ENCODE results near the gene PUM1. TPM values are rescaled to one million over a fixed set of nuclear protein-coding genes. Genes with fewer than 3 reads are reported as not detected.

Gene PUM1
- total and polyA plus RNA-seq, 2 donors: 35.4 to 36.3 TPM

GRCh38 chr1:31007462-31007991 lies 58.0 kb downstream of the PUM1 start:
- H3K4me1 ChIP-seq (ENCODE audit: control insufficient read depth in 2 of 2, insufficient read depth in 2 of 2, low read length in 2 of 2): peaks cover 0 to 4% of the 10 kb centered on the region in 2 donors
- no peak overlapping the region for H3K4me3 ChIP-seq (ENCODE audit: low read length in 2 of 2)
- H3K27me3 ChIP-seq (ENCODE audit: control insufficient read depth in 2 of 2, insufficient read depth in 1 of 2, low read length in 1 of 2): no peaks in the 10 kb centered on the region
- 91% methylated on average over 2 of the region's 2 CpGs for WGBS
- peaks cover 36 to 40% of the 10 kb centered on the region in 2 donors for H3K36me3 ChIP-seq (ENCODE audit: control insufficient read depth in 2 of 2, insufficient read depth in 2 of 2, low read length in 1 of 2)
- H3K27ac ChIP-seq (ENCODE audit: low read depth in 1 of 2, low read length in 1 of 2): no peak overlapping the region
- no peaks in the 10 kb centered on the region for H3K9me3 ChIP-seq (ENCODE audit: control insufficient read depth in 2 of 2, insufficient read depth in 1 of 2, low read length in 1 of 2)
- DNase-seq (ENCODE audit: low read depth in 6 of 9, low spot score in 9 of 9): no peak

- DNase-seq (ENCODE audit: low read depth in 6 of 9, low spot score in 9 of 9): no peak
- WGBS: 95% methylated on average over 2 of the region's 2 CpGs
- Histone ChIP-seq H3K4me3 (ENCODE audit: low read length in 2 of 2) (no peak overlapping the region), H3K4me1 (ENCODE audit: control insufficient read depth in 2 of 2, insufficient read depth in 2 of 2, low read length in 2 of 2) (peaks cover 0 to 4% of the 10 kb centered on the region in 2 donors), H3K9me3 (ENCODE audit: control insufficient read depth in 2 of 2, insufficient read depth in 1 of 2, low read length in 1 of 2) (no peaks in the 10 kb centered on the region), H3K27ac (ENCODE audit: low read depth in 1 of 2, low read length in 1 of 2) (no peak overlapping the region), H3K27me3 (ENCODE audit: control insufficient read depth in 2 of 2, insufficient read depth in 1 of 2, low read length in 1 of 2) (no peaks in the 10 kb centered on the region), H3K36me3 (ENCODE audit: control insufficient read depth in 2 of 2, insufficient read depth in 2 of 2, low read length in 1 of 2) (peaks cover 36 to 48% of the 10 kb centered on the region in 2 donors)
Measured at GRCh38 chr1:31006747-31007146, 58.8 kb downstream of the PUM1 start.

DNA sequence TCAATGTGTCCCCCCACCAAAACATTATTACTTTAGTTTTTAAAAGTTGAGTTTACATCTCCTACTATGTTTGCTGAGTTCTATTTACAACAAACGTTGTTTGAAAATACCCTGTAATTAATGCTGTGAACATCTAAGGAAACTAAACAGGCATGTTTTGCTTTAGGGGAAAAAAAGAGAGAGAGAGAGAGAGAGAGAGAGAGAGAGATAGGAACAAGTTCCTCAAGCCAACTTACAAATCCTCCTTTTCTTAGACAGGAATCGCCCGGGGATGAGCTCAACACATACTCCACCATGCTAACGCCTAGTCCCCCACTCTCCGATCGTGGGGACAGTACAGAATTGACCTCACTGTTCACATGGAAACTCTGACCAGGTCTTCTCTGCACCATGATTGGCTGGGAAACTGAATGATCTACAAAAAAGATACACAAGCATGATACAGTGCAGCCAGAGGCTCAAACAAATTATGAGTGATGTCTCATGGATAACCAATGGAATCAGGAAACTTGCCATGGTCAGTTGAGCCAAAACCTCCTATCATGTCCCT lies 59.8 kb downstream of the PUM1 start:
- Histone ChIP-seq H3K27me3 (ENCODE audit: control insufficient read depth in 2 of 2, insufficient read depth in 1 of 2, low read length in 1 of 2) (no peaks in the 10 kb centered on the region), H3K27ac (ENCODE audit: low read depth in 1 of 2, low read length in 1 of 2) (no peak overlapping the region), H3K4me3 (ENCODE audit: low read length in 2 of 2) (no peak overlapping the region), H3K4me1 (ENCODE audit: control insufficient read depth in 2 of 2, insufficient read depth in 2 of 2, low read length in 2 of 2) (peaks cover 0 to 3% of the 10 kb centered on the region in 2 donors), H3K9me3 (ENCODE audit: control insufficient read depth in 2 of 2, insufficient read depth in 1 of 2, low read length in 1 of 2) (no peaks in the 10 kb centered on the region), H3K36me3 (ENCODE audit: control insufficient read depth in 2 of 2, insufficient read depth in 2 of 2, low read length in 1 of 2) (peaks cover 34 to 51% of the 10 kb centered on the region in 2 donors)
- WGBS: 98% methylated on average over 6 of the region's 6 CpGs
- no peak for DNase-seq (ENCODE audit: low read depth in 6 of 9, low spot score in 9 of 9)

DNA sequence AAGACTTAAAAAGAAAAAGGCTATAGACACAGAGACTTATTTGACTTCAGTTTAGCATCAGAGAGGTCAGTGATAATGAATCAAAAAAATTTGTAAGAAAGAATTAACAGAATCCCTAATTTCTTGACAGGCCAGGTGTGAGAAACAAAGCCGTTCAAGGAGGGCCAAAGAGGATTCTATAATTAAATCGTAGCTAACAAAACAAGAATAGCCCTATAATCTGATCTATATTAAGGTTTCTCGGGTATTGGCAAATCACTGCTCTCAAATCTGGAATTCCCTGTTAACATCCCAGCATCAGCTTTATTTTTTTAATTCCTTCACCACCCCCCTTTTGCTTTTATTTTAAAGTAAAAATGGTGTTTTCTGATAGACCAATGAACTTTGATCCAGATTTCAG lies 60.3 kb downstream of the PUM1 start:
- peaks cover 30 to 56% of the 10 kb centered on the region in 2 donors for H3K36me3 ChIP-seq (ENCODE audit: control insufficient read depth in 2 of 2, insufficient read depth in 2 of 2, low read length in 1 of 2)
- no peak for DNase-seq (ENCODE audit: low read depth in 6 of 9, low spot score in 9 of 9)
- H3K27me3 ChIP-seq (ENCODE audit: control insufficient read depth in 2 of 2, insufficient read depth in 1 of 2, low read length in 1 of 2): no peaks in the 10 kb centered on the region
- no peaks in the 10 kb centered on the region for H3K9me3 ChIP-seq (ENCODE audit: control insufficient read depth in 2 of 2, insufficient read depth in 1 of 2, low read length in 1 of 2)
- H3K4me1 ChIP-seq (ENCODE audit: control insufficient read depth in 2 of 2, insufficient read depth in 2 of 2, low read length in 2 of 2): no peaks in the 10 kb centered on the region
- 96% methylated on average over 3 of the region's 3 CpGs for WGBS
- no peak overlapping the region for H3K27ac ChIP-seq (ENCODE audit: low read depth in 1 of 2, low read length in 1 of 2)
- no peak overlapping the region for H3K4me3 ChIP-seq (ENCODE audit: low read length in 2 of 2)

DNA sequence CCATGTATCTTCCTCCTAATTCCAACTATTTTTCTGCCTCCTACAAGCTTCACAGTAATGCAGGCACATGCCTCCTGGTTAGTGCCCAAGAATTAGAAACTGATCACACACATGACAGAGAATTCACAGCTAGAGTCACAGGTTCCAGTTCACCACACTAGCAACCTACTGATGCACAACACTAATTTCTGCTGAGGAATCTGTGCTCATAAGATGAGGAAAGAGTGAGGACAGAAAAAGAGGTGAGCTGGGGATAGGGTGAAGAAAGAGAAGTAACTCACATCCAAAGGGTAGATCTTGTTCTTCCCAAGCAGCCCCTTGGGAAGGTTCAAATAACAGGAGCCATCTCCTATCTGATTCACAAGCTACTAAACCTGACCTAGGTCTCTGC lies 61.3 kb downstream of the PUM1 start:
- peaks cover 30 to 64% of the 10 kb centered on the region in 2 donors for H3K36me3 ChIP-seq (ENCODE audit: control insufficient read depth in 2 of 2, insufficient read depth in 2 of 2, low read length in 1 of 2)
- no peaks in the 10 kb centered on the region for H3K4me1 ChIP-seq (ENCODE audit: control insufficient read depth in 2 of 2, insufficient read depth in 2 of 2, low read length in 2 of 2)
- H3K27me3 ChIP-seq (ENCODE audit: control insufficient read depth in 2 of 2, insufficient read depth in 1 of 2, low read length in 1 of 2): no peaks in the 10 kb centered on the region
- no peak for DNase-seq (ENCODE audit: low read depth in 6 of 9, low spot score in 9 of 9)
- no peak overlapping the region for H3K27ac ChIP-seq (ENCODE audit: low read depth in 1 of 2, low read length in 1 of 2)
- no peaks in the 10 kb centered on the region for H3K9me3 ChIP-seq (ENCODE audit: control insufficient read depth in 2 of 2, insufficient read depth in 1 of 2, low read length in 1 of 2)
- H3K4me3 ChIP-seq (ENCODE audit: low read length in 2 of 2): no peak overlapping the region

DNA sequence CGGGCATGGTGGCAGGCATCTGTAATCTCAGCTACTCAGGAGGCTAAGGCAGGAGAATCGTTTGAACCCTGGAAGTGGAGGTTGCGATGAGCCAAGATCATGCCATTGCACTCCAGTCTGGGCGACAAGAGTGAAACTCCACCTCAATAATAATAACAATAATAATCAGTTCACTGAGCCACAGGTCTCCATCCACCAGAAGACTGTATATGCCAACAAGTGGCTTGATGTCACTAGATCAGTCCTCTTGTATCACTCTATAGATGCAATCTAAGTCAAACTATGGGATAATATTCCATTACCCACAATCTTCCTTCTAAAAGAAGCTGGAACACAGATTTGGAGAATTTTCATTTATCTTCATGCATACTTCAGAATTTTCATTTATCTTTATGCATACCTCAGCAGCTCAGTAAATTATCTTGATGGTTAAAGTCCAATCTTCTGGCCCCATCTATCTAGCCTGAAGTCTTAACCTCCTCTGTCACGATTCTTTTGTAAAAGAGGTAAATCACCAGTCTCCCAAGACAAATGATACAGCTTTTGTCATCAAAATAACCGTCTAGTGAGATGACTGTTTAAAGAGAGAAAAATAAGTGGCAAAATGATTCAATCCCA lies 61.8 kb downstream of the PUM1 start:
- Histone ChIP-seq H3K4me1 (ENCODE audit: control insufficient read depth in 2 of 2, insufficient read depth in 2 of 2, low read length in 2 of 2) (no peaks in the 10 kb centered on the region), H3K9me3 (ENCODE audit: control insufficient read depth in 2 of 2, insufficient read depth in 1 of 2, low read length in 1 of 2) (no peaks in the 10 kb centered on the region), H3K27ac (ENCODE audit: low read depth in 1 of 2, low read length in 1 of 2) (no peak overlapping the region), H3K36me3 (ENCODE audit: control insufficient read depth in 2 of 2, insufficient read depth in 2 of 2, low read length in 1 of 2) (peaks cover 34 to 69% of the 10 kb centered on the region in 2 donors), H3K27me3 (ENCODE audit: control insufficient read depth in 2 of 2, insufficient read depth in 1 of 2, low read length in 1 of 2) (no peaks in the 10 kb centered on the region), H3K4me3 (ENCODE audit: low read length in 2 of 2) (no peak overlapping the region)
- 96% methylated on average over 6 of the region's 6 CpGs for WGBS
- DNase-seq (ENCODE audit: low read depth in 6 of 9, low spot score in 9 of 9): no peak

GRCh38 chr1:31000301-31000700 lies 65.2 kb downstream of the PUM1 start:
- WGBS: 95% methylated on average over 2 of the region's 2 CpGs
- Histone ChIP-seq H3K27me3 (ENCODE audit: control insufficient read depth in 2 of 2, insufficient read depth in 1 of 2, low read length in 1 of 2) (no peaks in the 10 kb centered on the region), H3K36me3 (ENCODE audit: control insufficient read depth in 2 of 2, insufficient read depth in 2 of 2, low read length in 1 of 2) (peaks cover 24 to 70% of the 10 kb centered on the region in 2 donors), H3K9me3 (ENCODE audit: control insufficient read depth in 2 of 2, insufficient read depth in 1 of 2, low read length in 1 of 2) (no peaks in the 10 kb centered on the region), H3K4me3 (ENCODE audit: low read length in 2 of 2) (no peak overlapping the region), H3K4me1 (ENCODE audit: control insufficient read depth in 2 of 2, insufficient read depth in 2 of 2, low read length in 2 of 2) (no peaks in the 10 kb centered on the region), H3K27ac (ENCODE audit: low read depth in 1 of 2, low read length in 1 of 2) (no peak overlapping the region)
- no peak for DNase-seq (ENCODE audit: low read depth in 6 of 9, low spot score in 9 of 9)

DNA sequence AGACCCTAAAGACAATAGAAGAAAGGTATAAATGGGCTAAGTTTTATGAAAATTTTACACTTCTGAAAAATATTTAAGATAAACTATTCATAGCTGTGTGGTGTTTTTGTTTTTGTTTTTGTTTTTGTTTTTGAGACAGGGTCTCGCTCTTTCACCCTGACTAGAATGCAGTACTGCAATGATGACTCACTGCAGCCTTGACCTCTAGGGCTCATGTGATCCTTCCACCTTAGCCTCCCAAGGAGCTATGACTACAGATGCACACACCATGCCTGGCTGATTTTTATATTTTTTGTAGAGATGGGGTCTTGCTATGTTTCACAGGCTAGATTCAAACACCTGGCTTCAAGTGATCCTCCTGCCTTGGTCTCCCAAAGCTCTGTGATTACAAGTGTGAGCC lies 66.6 kb downstream of the PUM1 start:
- no peak overlapping the region for H3K27ac ChIP-seq (ENCODE audit: low read depth in 1 of 2, low read length in 1 of 2)
- H3K27me3 ChIP-seq (ENCODE audit: control insufficient read depth in 2 of 2, insufficient read depth in 1 of 2, low read length in 1 of 2): no peaks in the 10 kb centered on the region
- no peak overlapping the region for H3K4me3 ChIP-seq (ENCODE audit: low read length in 2 of 2)
- peaks cover 23 to 68% of the 10 kb centered on the region in 2 donors for H3K36me3 ChIP-seq (ENCODE audit: control insufficient read depth in 2 of 2, insufficient read depth in 2 of 2, low read length in 1 of 2)
- no peaks in the 10 kb centered on the region for H3K4me1 ChIP-seq (ENCODE audit: control insufficient read depth in 2 of 2, insufficient read depth in 2 of 2, low read length in 2 of 2)
- H3K9me3 ChIP-seq (ENCODE audit: control insufficient read depth in 2 of 2, insufficient read depth in 1 of 2, low read length in 1 of 2): no peaks in the 10 kb centered on the region
- 98% methylated on average over 1 of the region's 1 CpG for WGBS
- DNase-seq (ENCODE audit: low read depth in 6 of 9, low spot score in 9 of 9): no peak

DNA sequence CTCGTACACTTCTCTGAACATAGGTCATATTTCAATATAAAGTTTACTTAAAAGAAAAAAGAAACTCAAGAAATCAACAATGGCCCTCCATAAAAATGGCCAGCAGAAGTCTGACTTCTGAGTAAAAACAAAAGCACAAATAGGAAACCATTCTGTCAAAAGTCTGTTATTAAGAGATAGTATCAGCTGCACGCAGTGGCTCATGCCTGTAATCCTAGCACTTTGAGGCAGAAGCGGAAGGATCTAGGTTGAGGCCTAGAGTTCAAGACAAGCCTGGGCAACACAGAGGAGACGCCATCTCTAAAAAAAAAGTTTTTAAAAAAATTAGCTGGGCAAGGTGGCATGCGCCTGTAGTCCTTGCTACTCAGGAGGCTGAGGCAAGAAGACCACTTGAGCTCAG lies 67.3 kb downstream of the PUM1 start:
- DNase-seq (ENCODE audit: low read depth in 6 of 9, low spot score in 9 of 9): no peak
- WGBS: 95% methylated on average over 5 of the region's 5 CpGs
- Histone ChIP-seq H3K36me3 (ENCODE audit: control insufficient read depth in 2 of 2, insufficient read depth in 2 of 2, low read length in 1 of 2) (peaks cover 19 to 70% of the 10 kb centered on the region in 2 donors), H3K27ac (ENCODE audit: low read depth in 1 of 2, low read length in 1 of 2) (no peak overlapping the region), H3K27me3 (ENCODE audit: control insufficient read depth in 2 of 2, insufficient read depth in 1 of 2, low read length in 1 of 2) (no peaks in the 10 kb centered on the region), H3K4me3 (ENCODE audit: low read length in 2 of 2) (no peak overlapping the region), H3K4me1 (ENCODE audit: control insufficient read depth in 2 of 2, insufficient read depth in 2 of 2, low read length in 2 of 2) (no peaks in the 10 kb centered on the region), H3K9me3 (ENCODE audit: control insufficient read depth in 2 of 2, insufficient read depth in 1 of 2, low read length in 1 of 2) (no peaks in the 10 kb centered on the region)

Data from thymus (tissue), 11 donors.